CD4-positive, alpha-beta T cell treated with Interleukin-4 for 1 hour (primary cell): ENCODE measurements around the gene SPANXA2.
"Not testable (repeated sequence)": the region's sequence is repeated elsewhere in the genome, so short reads cannot be mapped to it uniquely, and the experiment has no call there.

Source experiments
- DNase-seq, 2 donors: peaks; one replicate each; pipeline ENCODE4 v3.0.0-alpha.2; 2020 to 2022

SPANXA2 gene, protein sequence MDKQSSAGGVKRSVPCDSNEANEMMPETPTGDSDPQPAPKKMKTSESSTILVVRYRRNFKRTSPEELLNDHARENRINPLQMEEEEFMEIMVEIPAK

GRCh38 chrX:141589408-141589807 is at the start of gene SPANXA2:
Gene SPANXA2, plus strand, starts transcription at chrX:141589708. Its CDS starts 60 bp downstream, at chrX:141589768.
- DNase-seq = not testable (repeated sequence)

GRCh38 chrX:141542551-141542950 is 47.0 kb upstream of the SPANXA2 start:
- not testable (repeated sequence) for DNase-seq

- DNase-seq = not testable (repeated sequence)
These were observed 4.9 kb upstream of the SPANXA2 start, which contains the start of gene SPANXA1 for GRCh38 chrX:141584638-141585037. Gene SPANXA1, minus strand, starts transcription at chrX:141584738. Its CDS starts 60 bp downstream, at chrX:141584678.

- DNase-seq = no peak
These were observed 19.6 kb downstream of the SPANXA2 start for GRCh38 chrX:141609111-141609510.

DNA sequence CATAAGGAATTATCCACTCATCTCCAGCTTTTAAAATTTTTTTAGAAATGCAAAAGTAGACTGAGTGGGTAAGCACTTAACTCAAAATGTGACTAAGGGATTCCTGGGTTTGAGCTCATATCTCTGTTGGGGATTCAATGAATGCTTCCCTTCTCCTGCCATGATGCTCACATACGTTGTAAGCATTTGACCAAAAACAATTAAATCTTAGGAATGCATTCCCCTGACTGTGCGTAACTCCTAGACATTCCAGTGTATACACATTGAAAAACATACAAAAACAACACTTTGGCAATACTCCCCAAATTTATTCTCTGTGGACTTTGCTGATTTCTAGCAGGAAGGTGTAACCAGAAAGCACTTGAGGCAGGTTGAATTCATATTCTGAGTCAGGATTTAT is 29.8 kb downstream of the SPANXA2 start:
- no peak for DNase-seq

DNA sequence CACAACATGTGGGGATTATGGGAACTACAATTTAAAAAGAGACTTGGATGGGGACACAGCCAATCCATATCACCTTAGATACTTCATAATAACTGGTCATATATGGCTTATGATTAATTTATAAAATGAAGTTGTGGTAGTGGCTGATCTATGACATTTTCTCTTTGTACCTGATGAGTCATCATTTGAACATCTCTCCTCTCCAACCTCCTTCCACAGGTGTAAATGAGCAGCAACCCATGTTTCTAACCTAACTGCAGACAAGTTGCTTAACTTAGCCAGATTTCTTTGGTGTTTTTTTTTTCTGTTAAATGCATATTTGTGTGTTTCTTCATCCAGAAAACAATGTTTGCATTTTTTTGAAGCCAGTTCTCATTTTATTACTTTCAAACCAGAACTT is 42.6 kb downstream of the SPANXA2 start:
- DNase-seq = no peak

- DNase-seq = no peak
These were observed 49.0 kb downstream of the SPANXA2 start for GRCh38 chrX:141638550-141638949.
